Measurements from ENCODE around the gene PIAS4.
"Not testable (repeated sequence)": the region's sequence is repeated elsewhere in the genome, so short reads cannot be mapped to it uniquely, and the experiment has no call there.

The PIAS4 gene

GRCh38 chr19:4007021-4007835, at the start of gene PIAS4:
Gene PIAS4 (plus strand): TSS chr19:4007736. CDS start chr19:4007761, 25 bp downstream.
- DNase-seq, result peak; percentile 96

- DNase-seq, result no peak
These were observed 48.4 kb upstream of the PIAS4 start for GRCh38 chr19:3958836-3959765.

GRCh38 chr19:3959766-3960131, 47.8 kb upstream of the PIAS4 start:
- DNase-seq, result no peak

GRCh38 chr19:3961007-3961406, 46.5 kb upstream of the PIAS4 start:
- no peak for DNase-seq

- no peak for DNase-seq
These were observed 43.9 kb upstream of the PIAS4 start for GRCh38 chr19:3963458-3964255.

GRCh38 chr19:3964256-3965194, 43.0 kb upstream of the PIAS4 start:
- DNase-seq, result no peak

DNA sequence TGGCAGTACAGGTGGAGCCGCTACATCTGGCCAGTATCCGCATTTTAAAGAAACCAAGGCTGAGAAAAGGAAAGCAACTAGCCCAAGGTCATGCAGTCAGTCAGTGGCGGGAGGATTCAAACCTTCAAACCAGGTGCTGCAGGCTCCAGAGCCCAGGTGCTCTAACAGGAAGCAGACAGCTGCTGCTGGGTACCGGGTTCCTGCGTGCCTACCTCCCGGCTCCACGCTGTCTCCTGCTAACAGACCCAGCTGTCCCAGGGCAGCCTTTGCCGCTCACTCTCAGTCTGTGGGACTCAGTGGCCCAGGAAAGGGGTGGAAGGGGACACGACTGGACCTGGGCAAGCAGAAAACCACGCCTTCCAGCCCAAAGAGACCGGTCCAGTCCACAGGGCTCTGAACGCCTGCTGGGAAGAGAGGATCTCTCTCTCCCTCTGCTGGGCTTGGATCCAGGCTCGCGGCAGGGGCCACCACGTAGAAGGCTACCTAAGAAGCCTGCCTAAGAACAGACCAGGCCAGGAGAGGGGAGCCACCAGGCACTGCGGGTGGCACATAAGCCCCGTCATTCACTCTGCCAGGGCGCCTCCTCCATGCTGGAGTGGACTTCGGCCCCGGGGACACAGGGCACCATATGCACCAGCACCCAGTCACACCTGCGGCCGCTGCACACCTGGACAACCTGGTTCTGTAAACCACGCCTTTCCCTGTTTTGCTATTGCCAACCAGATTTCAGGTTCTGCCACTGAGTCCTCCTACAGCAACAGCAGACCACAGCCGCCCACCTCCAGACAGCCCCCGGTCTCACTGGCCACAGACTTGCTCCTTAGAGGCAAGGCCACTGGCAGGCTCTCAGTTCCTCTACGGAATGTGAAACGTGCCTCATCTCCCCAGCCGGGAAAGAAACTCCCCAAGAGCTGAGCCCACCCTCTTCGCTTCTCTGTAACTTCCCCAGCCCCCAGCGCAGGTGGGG, 41.2 kb upstream of the PIAS4 start:
- no peak for DNase-seq

- not testable (repeated sequence) for DNase-seq
These were observed 39.6 kb upstream of the PIAS4 start for GRCh38 chr19:3967983-3968382.

GRCh38 chr19:3968556-3969434, 38.7 kb upstream of the PIAS4 start:
- no peak for DNase-seq

GRCh38 chr19:3969435-3970312, 37.9 kb upstream of the PIAS4 start:
- DNase-seq, result no peak

DNA sequence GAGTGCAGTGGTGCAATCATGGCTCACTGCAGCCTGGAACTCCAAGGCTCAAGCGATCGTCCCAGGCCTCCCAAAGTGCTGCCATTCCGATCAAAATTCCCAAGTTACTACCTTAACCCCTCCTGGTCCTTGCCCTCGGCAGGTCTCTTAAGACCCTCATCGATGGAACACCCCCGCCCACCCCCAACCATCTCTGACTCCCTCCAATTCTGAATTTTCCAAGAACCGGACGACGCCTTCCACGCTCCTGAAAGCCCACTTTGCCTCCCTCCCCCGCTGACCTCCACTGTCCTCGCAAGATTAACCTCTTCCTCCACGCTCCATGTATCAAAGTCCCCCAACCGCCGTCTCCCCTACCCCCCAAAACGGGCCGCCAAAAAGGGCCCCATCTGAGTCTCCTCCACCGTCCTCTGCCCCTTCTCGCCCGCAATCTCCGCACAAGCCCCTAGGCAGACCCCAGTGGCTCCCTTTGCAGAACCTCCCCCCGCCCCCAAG, 37.2 kb upstream of the PIAS4 start:
- no peak for DNase-seq

- DNase-seq, result peak; percentile 92
These were observed 36.5 kb upstream of the PIAS4 start, which contains the start of gene DAPK3 for GRCh38 chr19:3970808-3971598. Gene DAPK3 (minus strand): TSS chr19:3971099. CDS start chr19:3969735, 1,364 bp downstream.

DNA sequence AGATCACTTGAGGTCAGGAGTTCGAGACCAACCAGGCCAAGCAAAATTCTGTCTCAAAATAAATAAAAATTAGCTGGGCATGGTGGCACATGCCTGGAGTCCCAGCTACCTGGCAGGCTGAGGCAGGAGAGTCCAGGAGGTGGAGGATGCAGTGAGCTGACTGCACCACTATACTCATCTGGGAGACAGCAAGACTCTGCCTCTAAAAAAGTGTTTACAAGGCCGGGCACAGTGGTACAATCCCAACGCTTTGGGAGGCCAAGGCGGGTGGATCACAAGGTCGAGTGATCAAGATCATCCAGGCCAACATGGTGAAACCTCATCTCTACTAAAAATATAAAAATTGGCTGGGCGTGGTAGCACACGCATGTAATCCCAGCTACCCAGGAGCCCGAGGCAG, 32.4 kb upstream of the PIAS4 start:
- no peak for DNase-seq

DNA sequence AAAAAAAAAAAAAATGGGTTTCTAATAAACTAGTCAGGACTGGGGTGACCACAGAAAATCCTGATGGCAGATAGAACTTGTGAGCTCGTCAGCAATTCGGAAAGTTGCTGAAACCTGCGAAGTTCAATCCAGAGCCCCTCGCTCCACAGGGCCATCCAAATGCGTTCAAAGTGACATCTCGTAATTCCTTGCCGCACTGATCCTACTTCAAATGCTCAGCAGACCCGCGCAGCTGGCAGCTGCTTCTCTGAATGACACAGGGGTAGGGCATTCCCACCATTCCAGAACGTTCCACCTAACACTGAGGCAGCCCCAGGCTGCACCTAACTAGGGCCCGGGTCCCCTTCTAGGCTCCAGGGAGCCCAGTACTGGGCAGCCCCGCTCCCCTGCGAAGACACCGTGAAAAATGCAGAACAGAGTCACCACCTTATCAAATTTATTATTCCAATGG, 31.9 kb upstream of the PIAS4 start:
- DNase-seq, result no peak

GRCh38 chr19:3976495-3977241, 30.9 kb upstream of the PIAS4 start:
- DNase-seq, result peak; percentile 23
